Fibroblast of skin of right quadriceps (primary cell): ENCODE data around the gene SIM2.

Source experiments
- DNase-seq: peaks from one replicate; pipeline ENCODE4 v3.0.0-alpha.2; 2013

SIM2 gene

GRCh38 chr21:36743008-36743407 is 44.1 kb downstream of the SIM2 start:
- DNase-seq: no peak

- DNase-seq: no peak
Measured at GRCh38 chr21:36743446-36743845, 44.5 kb downstream of the SIM2 start.

- DNase-seq: no peak
Measured at GRCh38 chr21:36744190-36744559, 45.3 kb downstream of the SIM2 start.

GRCh38 chr21:36744560-36745231 is 45.8 kb downstream of the SIM2 start:
- no peak for DNase-seq

- no peak for DNase-seq
Measured at GRCh38 chr21:36745459-36745858, 46.5 kb downstream of the SIM2 start.

GRCh38 chr21:36747041-36747814 is 48.3 kb downstream of the SIM2 start:
- DNase-seq: no peak

GRCh38 chr21:36747815-36748383 is 49.0 kb downstream of the SIM2 start:
- peak; percentile 33 for DNase-seq

- peak; percentile 57 for DNase-seq
Measured at GRCh38 chr21:36749935-36750575, 51.1 kb downstream of the SIM2 start.

- DNase-seq: no peak
Measured at GRCh38 chr21:36750576-36750959, 51.7 kb downstream of the SIM2 start.

GRCh38 chr21:36751383-36751782 is 52.5 kb downstream of the SIM2 start:
- no peak for DNase-seq

- DNase-seq: peak; percentile 67
Measured at GRCh38 chr21:36753556-36753955, 54.6 kb downstream of the SIM2 start.

- no peak for DNase-seq
Measured at GRCh38 chr21:36754241-36754898, 55.5 kb downstream of the SIM2 start.

GRCh38 chr21:36756527-36756926 is 57.6 kb downstream of the SIM2 start:
- peak; percentile 25 for DNase-seq

GRCh38 chr21:36757196-36757595 is 58.3 kb downstream of the SIM2 start:
- DNase-seq: no peak

GRCh38 chr21:36759348-36760083 is 60.6 kb downstream of the SIM2 start:
- no peak for DNase-seq

- DNase-seq: no peak
Measured at GRCh38 chr21:36761685-36762084, 62.8 kb downstream of the SIM2 start.

GRCh38 chr21:36762642-36763041 is 63.7 kb downstream of the SIM2 start:
- DNase-seq: no peak

GRCh38 chr21:36763305-36763704 is 64.4 kb downstream of the SIM2 start:
- no peak for DNase-seq

- peak; percentile 61 for DNase-seq
Measured at GRCh38 chr21:36765229-36765628, 66.3 kb downstream of the SIM2 start.

- DNase-seq: no peak
Measured at GRCh38 chr21:36766511-36766910, 67.6 kb downstream of the SIM2 start.

- DNase-seq: no peak
Measured at GRCh38 chr21:36767096-36767495, 68.2 kb downstream of the SIM2 start.

- no peak for DNase-seq
Measured at GRCh38 chr21:36768496-36768895, 69.6 kb downstream of the SIM2 start.
